BE2C (cell line): Measurements from ENCODE around the gene CCDC60.

Experiments
- DNase-seq: peaks from one replicate; pipeline ENCODE4 v3.0.0-alpha.2; 2020
- H3K27me3 ChIP-seq: fragments of 250-450 bp; sonication (Bioruptor Pico); 2 replicates; pipeline ENCODE4 v1.5.1; 2020; ENCODE audit warnings: mild to moderate bottlenecking
- H3K36me3 ChIP-seq: fragments of 250-450 bp; sonication (Bioruptor Pico); 2 replicates; pipeline ENCODE4 v1.5.1; 2020; ENCODE audit warnings: mild to moderate bottlenecking
- H3K4me1 ChIP-seq: fragments of 250-450 bp; sonication (Bioruptor Pico); 2 replicates; pipeline ENCODE4 v1.5.1; 2020
- H3K4me3 ChIP-seq: 2 replicates; pipeline ENCODE4 v1.5.1; 2011; ENCODE audit warnings: low read depth, low read length
- H3K9me3 ChIP-seq: fragments of 250-450 bp; sonication (Bioruptor Pico); 2 replicates; pipeline ENCODE4 v1.5.1; 2020
- TF ChIP-seq, protein P1 (sequence below): IDR thresholded peaks from 2 replicates; pipeline ENCODE4 v1.5.1; 2012; ENCODE audit warnings: mild to moderate bottlenecking, low read depth, low read length

The CCDC60 gene

DNA sequence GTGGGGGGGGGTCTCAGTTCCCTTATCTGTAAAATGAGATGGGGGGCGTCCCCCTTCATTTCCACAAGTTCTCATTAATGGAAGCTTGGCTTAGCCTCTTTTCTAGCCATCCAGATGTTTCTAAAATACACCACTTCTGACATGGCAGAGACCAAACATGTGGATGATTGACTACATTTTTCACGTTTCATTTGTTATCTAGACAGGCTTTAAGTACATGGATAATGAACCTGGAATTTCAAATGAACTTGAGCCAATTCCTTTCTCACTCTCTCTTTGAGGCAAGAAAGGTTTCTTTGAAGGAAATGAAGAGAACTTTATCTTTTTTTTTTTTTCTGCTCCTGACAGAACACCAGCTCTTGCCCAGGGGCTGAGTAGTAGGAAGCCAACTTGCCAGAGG lies 39.1 kb downstream of the CCDC60 start:
- no peak for DNase-seq
- no peaks in the 10 kb centered on the region for H3K36me3 ChIP-seq
- H3K27me3 ChIP-seq, result peaks cover 5% of the 10 kb centered on the region; the same call in 1 of the 2 replicates
- H3K4me1 ChIP-seq, result no peaks in the 10 kb centered on the region
- H3K4me3 ChIP-seq, result no peak overlapping the region
- H3K9me3 ChIP-seq, result no peaks in the 10 kb centered on the region
- TF ChIP-seq, protein P1, sequence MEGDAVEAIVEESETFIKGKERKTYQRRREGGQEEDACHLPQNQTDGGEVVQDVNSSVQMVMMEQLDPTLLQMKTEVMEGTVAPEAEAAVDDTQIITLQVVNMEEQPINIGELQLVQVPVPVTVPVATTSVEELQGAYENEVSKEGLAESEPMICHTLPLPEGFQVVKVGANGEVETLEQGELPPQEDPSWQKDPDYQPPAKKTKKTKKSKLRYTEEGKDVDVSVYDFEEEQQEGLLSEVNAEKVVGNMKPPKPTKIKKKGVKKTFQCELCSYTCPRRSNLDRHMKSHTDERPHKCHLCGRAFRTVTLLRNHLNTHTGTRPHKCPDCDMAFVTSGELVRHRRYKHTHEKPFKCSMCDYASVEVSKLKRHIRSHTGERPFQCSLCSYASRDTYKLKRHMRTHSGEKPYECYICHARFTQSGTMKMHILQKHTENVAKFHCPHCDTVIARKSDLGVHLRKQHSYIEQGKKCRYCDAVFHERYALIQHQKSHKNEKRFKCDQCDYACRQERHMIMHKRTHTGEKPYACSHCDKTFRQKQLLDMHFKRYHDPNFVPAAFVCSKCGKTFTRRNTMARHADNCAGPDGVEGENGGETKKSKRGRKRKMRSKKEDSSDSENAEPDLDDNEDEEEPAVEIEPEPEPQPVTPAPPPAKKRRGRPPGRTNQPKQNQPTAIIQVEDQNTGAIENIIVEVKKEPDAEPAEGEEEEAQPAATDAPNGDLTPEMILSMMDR, result no peak

DNA sequence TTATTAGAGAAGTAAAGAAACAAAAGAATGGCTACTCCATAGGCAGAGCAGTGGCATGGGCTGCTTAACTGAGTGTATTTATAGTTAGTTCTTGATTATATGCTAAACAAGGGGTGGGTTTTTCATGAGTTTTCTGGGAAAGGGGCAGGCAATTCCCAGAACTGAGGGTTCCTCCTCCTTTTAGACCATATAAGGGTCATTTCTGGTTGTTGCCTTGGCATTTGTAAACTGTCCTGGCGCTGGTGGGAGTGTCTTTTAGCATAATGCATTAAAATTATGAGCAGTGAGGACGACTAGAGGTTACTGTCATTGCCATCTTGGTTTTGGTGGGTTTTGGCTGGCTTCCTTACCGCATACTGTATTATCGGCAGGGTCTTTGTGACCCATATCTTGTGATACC lies 40.1 kb downstream of the CCDC60 start:
- H3K9me3 ChIP-seq, result no peaks in the 10 kb centered on the region
- H3K4me3 ChIP-seq, result no peak overlapping the region
- no peaks in the 10 kb centered on the region for H3K27me3 ChIP-seq
- no peaks in the 10 kb centered on the region for H3K36me3 ChIP-seq
- no peak for DNase-seq
- no peaks in the 10 kb centered on the region for H3K4me1 ChIP-seq
- TF ChIP-seq, protein P1, result no peak

DNA sequence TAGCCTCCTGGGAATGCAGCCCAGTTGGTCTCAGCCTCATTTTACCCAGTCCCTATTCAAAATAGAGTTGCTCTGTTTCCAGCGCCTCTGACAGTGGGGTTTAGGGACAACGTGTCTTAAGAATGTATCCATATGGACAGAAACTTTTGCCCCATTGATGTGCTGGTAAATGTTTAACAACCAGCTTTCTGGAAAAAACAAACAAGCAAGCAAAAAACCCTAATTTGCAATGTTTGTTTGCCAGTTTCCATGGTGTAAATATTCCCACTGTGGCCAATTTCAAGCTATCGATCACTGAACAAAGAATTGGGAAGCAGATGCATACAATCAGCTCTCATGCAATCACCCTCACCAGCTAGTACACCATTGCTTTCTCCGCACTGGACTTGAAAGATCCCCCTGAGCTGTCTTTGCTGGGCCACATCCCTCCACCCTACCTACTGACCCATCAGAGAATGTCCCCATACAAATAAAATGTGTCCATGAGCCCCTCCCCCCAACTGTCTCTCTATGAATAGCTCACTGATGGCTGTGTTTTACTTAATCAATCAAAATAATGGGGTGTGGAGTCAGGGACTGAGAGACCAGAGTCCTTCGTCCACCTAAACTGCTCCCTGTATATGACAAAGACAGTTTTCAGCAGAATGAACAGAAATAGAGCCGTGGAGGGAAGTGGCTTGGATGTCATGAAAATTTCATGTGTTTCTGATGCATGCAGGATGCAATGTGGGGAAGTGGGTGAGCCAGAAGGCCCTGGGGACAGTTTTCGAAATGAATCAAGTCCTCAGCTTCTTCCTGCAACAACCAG lies 40.8 kb downstream of the CCDC60 start:
- Histone ChIP-seq H3K4me3 (no peak overlapping the region), H3K9me3 (no peaks in the 10 kb centered on the region), H3K4me1 (no peaks in the 10 kb centered on the region), H3K27me3 (no peaks in the 10 kb centered on the region), H3K36me3 (no peaks in the 10 kb centered on the region)
- DNase-seq, result no peak
- TF ChIP-seq, protein P1, result no peak

DNA sequence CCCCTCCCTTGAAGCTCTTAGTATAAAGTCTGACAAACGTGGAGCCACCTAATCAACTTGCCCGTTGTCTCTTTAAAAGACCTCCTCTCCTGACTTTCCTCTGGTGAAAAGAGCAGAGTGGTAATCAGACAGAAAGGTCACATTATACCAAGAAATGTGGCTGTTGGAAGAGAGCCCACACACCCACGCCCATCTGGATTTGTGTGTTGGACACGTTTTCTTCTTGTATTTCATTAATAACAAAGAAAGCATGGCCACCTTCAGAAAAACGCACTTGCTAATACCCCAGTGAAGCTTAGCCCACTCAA lies 41.3 kb downstream of the CCDC60 start:
- no peaks in the 10 kb centered on the region for H3K4me1 ChIP-seq
- H3K36me3 ChIP-seq, result no peaks in the 10 kb centered on the region
- no peaks in the 10 kb centered on the region for H3K27me3 ChIP-seq
- no peak for DNase-seq
- TF ChIP-seq, protein P1, result no peak
- no peaks in the 10 kb centered on the region for H3K9me3 ChIP-seq
- H3K4me3 ChIP-seq, result no peak overlapping the region

DNA sequence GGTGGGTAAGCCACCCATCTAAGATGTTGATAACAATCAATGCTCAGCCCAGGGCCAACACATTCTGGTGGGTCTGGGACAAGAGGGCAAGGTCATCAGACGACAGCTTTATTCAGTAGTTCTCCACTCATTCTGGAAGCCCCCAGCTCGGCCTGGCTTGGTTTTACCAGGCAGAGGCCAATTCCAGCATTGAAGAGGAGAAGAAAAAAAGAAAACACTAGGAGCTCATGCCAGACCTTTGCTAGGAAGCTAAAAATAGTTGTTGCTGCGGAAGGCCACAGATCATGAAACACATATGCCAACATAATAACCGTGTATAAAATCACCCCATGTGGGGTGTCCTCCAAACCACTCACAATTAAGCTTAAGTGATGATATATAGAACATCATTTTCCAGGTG lies 44.4 kb downstream of the CCDC60 start:
- no peaks in the 10 kb centered on the region for H3K4me1 ChIP-seq
- H3K4me3 ChIP-seq, result no peak overlapping the region
- H3K27me3 ChIP-seq, result no peaks in the 10 kb centered on the region
- no peaks in the 10 kb centered on the region for H3K36me3 ChIP-seq
- no peak for DNase-seq
- TF ChIP-seq, protein P1, result no peak
- no peaks in the 10 kb centered on the region for H3K9me3 ChIP-seq

DNA sequence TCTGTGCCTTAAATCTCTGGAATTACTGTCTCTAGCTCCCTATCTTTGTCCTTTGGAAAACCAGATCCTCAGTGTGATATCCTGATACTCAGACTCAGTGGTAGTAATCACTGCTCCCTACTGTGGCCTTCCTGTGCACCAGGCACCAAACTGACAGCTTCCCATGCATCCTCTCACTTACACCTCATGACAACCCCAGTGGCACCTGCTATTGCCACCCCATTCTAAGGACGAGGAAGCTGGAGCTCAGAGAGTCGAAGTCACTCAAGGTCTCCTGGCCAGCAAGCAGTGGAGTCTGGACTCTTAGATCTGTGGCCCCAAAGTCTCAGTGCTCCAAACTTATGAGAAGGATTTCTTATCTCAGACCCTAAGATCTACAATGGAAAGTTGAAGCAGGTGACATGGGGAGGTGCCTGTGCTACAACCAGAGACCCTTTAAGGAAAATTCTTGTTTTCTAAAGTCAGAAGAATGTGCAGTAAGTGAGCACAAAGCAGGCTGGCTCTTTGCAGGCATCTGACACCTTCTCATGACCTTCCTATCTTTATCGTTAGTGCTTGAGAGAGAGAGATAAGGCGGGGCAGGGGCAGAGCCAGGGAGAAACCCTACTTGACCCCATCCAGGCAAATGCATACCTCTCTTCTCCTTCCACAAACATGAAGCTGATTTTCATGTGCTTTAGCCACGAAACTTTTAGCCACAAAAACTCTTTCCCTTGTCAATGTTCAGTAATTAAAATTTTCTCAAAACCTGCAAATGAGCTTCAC lies 47.1 kb downstream of the CCDC60 start:
- Histone ChIP-seq H3K27me3 (no peaks in the 10 kb centered on the region; the same call in 1 of the 2 replicates), H3K4me1 (peaks cover 7% of the 10 kb centered on the region; the same call in 1 of the 2 replicates), H3K4me3 (no peak overlapping the region), H3K36me3 (no peaks in the 10 kb centered on the region), H3K9me3 (no peaks in the 10 kb centered on the region)
- TF ChIP-seq, protein P1, result no peak
- no peak for DNase-seq
